GM12878 (cell line): ENCODE measurements around the gene COL25A1.

ENCODE experiments used
- CEBPB ChIP-seq, 2 experiments: fragments of 150-350 bp in 1 of 2; IDR thresholded peaks; 2 replicates each; pipeline ENCODE4 v1.6.1; 2012 to 2014; ENCODE audit warnings: low read depth in 2 of 2, low read length in 2 of 2, borderline replicate concordance in 1 of 2, inconsistent platforms in 1 of 2
- MYC ChIP-seq: IDR thresholded peaks from 2 replicates; pipeline ENCODE4 v1.6.1; 2011; ENCODE audit warnings: mild to moderate bottlenecking, low read length, moderate library complexity, inconsistent platforms; ENCODE audit not compliant: insufficient read depth, insufficient replicate concordance, insufficient read length, severe bottlenecking
- NFYB ChIP-seq: IDR thresholded peaks from 2 replicates; pipeline ENCODE4 v1.6.1; 2011; ENCODE audit warnings: low read depth, mild to moderate bottlenecking, low read length, improper control_type of control experiment, moderate library complexity; ENCODE audit not compliant: insufficient read depth
- POLR2A ChIP-seq: IDR thresholded peaks from 2 replicates; pipeline ENCODE4 v1.6.1; 2011; ENCODE audit warnings: low read depth, mild to moderate bottlenecking, low read length
- POLR2AphosphoS5 ChIP-seq: IDR thresholded peaks from 2 replicates; pipeline ENCODE4 v1.6.1; 2011; ENCODE audit warnings: mild to moderate bottlenecking, low read length, inconsistent platforms
- SIN3A ChIP-seq: IDR thresholded peaks from 2 replicates; pipeline ENCODE4 v1.6.1; 2012; ENCODE audit warnings: low read depth, low read length, improper control_type of control experiment
- SPI1 ChIP-seq: IDR thresholded peaks from 2 replicates; pipeline ENCODE4 v1.6.1; 2011; ENCODE audit warnings: low read depth, mild to moderate bottlenecking, low read length, moderate library complexity, borderline replicate concordance; ENCODE audit not compliant: insufficient read depth
- TF ChIP-seq, protein P1 (sequence below), 3 experiments: IDR thresholded peaks in 2 of 3; conservative IDR thresholded peaks in 1 of 3; 2 replicates each; pipeline ENCODE4 v1.5.1; 2011; ENCODE audit warnings: low read depth in 3 of 3, low read length in 3 of 3, mild to moderate bottlenecking in 3 of 3, control low read depth in 2 of 3, moderate library complexity in 2 of 3, inconsistent platforms in 1 of 3, mixed read lengths in 1 of 3; ENCODE audit not compliant: control insufficient read depth in 2 of 3, insufficient read depth in 1 of 3; ENCODE audit errors: extremely low read depth in 1 of 3
- TF ChIP-seq, protein P2 (sequence below): IDR thresholded peaks from 2 replicates; pipeline ENCODE4 v1.6.1; 2012; ENCODE audit warnings: low read length, inconsistent platforms
- TF ChIP-seq, protein P3 (sequence below): IDR thresholded peaks from 2 replicates; pipeline ENCODE4 v1.6.1; 2012; ENCODE audit warnings: low read depth, low read length, improper control_type of control experiment
- TF ChIP-seq, protein P4 (sequence below): IDR thresholded peaks from 2 replicates; pipeline ENCODE4 v1.6.1; 2011; ENCODE audit warnings: low read depth, mild to moderate bottlenecking, low read length, moderate library complexity, borderline replicate concordance; ENCODE audit errors: extremely low read depth

DNA sequence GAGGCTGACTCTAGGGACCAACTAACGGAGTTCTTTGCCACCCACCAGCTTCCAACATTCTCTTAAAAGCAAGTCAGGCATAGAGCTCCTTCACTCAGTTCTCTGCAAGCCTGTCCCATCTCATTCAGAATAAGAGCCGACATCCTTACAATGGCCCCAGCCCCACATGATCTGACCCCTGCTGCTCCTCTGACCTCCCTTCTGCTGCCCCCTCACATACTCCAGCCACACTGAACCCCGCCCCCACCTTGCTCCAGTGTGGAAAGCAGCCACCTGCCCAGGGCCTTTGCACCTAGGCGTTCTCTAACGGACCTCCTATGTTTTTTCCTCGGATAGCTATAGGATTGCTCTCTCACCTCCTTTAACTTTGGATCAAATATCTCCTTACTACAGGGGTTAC, 396.5 kb downstream of the COL25A1 start:
- TF ChIP-seq, protein P1, sequence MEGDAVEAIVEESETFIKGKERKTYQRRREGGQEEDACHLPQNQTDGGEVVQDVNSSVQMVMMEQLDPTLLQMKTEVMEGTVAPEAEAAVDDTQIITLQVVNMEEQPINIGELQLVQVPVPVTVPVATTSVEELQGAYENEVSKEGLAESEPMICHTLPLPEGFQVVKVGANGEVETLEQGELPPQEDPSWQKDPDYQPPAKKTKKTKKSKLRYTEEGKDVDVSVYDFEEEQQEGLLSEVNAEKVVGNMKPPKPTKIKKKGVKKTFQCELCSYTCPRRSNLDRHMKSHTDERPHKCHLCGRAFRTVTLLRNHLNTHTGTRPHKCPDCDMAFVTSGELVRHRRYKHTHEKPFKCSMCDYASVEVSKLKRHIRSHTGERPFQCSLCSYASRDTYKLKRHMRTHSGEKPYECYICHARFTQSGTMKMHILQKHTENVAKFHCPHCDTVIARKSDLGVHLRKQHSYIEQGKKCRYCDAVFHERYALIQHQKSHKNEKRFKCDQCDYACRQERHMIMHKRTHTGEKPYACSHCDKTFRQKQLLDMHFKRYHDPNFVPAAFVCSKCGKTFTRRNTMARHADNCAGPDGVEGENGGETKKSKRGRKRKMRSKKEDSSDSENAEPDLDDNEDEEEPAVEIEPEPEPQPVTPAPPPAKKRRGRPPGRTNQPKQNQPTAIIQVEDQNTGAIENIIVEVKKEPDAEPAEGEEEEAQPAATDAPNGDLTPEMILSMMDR (IDR thresholded peaks at IDR 0.05 in 2 of 3, conservative IDR thresholded peaks at IDR 0.05 in 1 of 3; ENCODE audit: control insufficient read depth in 2 of 3, extremely low read depth in 1 of 3, insufficient read depth in 1 of 3, low read depth in 3 of 3, low read length in 3 of 3) = no peak
- TF ChIP-seq MYC (no peak), NFYB (no peak), SIN3A (no peak), CEBPB (IDR thresholded peaks at IDR 0.05; ENCODE audit: borderline replicate concordance in 1 of 2, low read depth in 2 of 2, low read length in 2 of 2) (no peak), POLR2AphosphoS5 (no peak), POLR2A (no peak), SPI1 (no peak)
- TF ChIP-seq, protein P2, sequence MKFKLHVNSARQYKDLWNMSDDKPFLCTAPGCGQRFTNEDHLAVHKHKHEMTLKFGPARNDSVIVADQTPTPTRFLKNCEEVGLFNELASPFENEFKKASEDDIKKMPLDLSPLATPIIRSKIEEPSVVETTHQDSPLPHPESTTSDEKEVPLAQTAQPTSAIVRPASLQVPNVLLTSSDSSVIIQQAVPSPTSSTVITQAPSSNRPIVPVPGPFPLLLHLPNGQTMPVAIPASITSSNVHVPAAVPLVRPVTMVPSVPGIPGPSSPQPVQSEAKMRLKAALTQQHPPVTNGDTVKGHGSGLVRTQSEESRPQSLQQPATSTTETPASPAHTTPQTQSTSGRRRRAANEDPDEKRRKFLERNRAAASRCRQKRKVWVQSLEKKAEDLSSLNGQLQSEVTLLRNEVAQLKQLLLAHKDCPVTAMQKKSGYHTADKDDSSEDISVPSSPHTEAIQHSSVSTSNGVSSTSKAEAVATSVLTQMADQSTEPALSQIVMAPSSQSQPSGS = no peak
- TF ChIP-seq, protein P3, sequence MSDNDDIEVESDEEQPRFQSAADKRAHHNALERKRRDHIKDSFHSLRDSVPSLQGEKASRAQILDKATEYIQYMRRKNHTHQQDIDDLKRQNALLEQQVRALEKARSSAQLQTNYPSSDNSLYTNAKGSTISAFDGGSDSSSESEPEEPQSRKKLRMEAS = no peak
- TF ChIP-seq, protein P4, sequence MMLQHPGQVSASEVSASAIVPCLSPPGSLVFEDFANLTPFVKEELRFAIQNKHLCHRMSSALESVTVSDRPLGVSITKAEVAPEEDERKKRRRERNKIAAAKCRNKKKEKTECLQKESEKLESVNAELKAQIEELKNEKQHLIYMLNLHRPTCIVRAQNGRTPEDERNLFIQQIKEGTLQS = no peak
